Endothelial cell of umbilical vein (primary cell): ENCODE results near the gene PLEKHJ1.

Experiments
- CTCF ChIP-seq, 2 donors: IDR thresholded peaks; 1 replicate in 1 of 2; 2 replicates in 1 of 2; pipeline ENCODE4 v1.5.1; 2011; ENCODE audit warnings: low read length in 2 of 2, mild to moderate bottlenecking in 2 of 2, moderate library complexity in 2 of 2, control low read depth in 1 of 2, inconsistent platforms in 1 of 2, low read depth in 1 of 2; ENCODE audit not compliant: insufficient read depth in 1 of 2; ENCODE audit errors: extremely low read depth in 1 of 2
- GATA2 ChIP-seq: IDR thresholded peaks from 2 replicates; pipeline ENCODE4 v1.7.0; 2011; ENCODE audit warnings: low read depth, mild to moderate bottlenecking, moderate library complexity, mixed read lengths, low read length; ENCODE audit not compliant: insufficient read length, insufficient read depth
- JUN ChIP-seq: IDR thresholded peaks from 2 replicates; pipeline ENCODE4 v1.6.1; 2011; ENCODE audit warnings: borderline replicate concordance, low read depth; ENCODE audit not compliant: insufficient read length, insufficient read depth
- MAX ChIP-seq: IDR thresholded peaks from 2 replicates; pipeline ENCODE4 v1.6.1; 2011; ENCODE audit not compliant: insufficient read depth, insufficient read length
- MYC ChIP-seq: IDR thresholded peaks from one replicate; pipeline ENCODE4 v1.6.1; 2011; ENCODE audit warnings: mild to moderate bottlenecking, low read depth, low read length
- POLR2A ChIP-seq: IDR thresholded peaks from 2 replicates; pipeline ENCODE4 v1.6.1; 2012; ENCODE audit warnings: low read depth, mild to moderate bottlenecking, control low read depth, low read length
- POLR2AphosphoS5 ChIP-seq: IDR thresholded peaks from 2 replicates; pipeline ENCODE4 v1.6.1; 2012; ENCODE audit warnings: low read depth, mild to moderate bottlenecking, control low read depth, low read length, moderate library complexity; ENCODE audit not compliant: insufficient read depth

- no peak for TF ChIP-seq CTCF (IDR thresholded peaks at IDR 0.05; ENCODE audit: extremely low read depth in 1 of 2, insufficient read depth in 1 of 2, low read depth in 1 of 2, low read length in 2 of 2)
- no peak for TF ChIP-seq POLR2A
- TF ChIP-seq JUN, result no peak
- TF ChIP-seq MAX, result no peak
- TF ChIP-seq MYC, result no peak
- no peak for TF ChIP-seq POLR2AphosphoS5
- TF ChIP-seq GATA2, result no peak
Observed at GRCh38 chr19:2246014-2246620, 10.0 kb upstream of the PLEKHJ1 start.
